Measurements from ENCODE around the gene RAD51B.

The RAD51B gene

DNA sequence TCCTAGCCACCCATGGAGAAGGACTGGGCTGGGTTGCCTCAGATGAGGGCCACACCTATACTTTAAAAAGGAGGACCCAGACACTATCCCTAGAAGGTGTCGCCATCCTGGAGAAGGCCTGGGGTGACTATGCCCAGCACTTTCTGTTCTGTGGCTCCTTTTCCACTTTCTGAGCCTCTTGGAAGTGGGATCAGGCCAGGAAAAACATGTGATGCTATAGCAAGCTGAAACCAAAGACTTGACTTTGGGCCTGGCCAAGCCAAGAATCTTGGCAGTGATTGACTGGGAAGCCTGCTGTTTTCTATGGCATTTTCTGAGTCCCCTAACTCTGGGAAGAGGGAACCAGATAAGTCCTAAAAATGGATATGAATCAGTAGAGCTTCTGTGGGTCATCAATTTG is 641.0 kb downstream of the RAD51B start (continued):
- TF ChIP-seq ZNF18 (tag by site-specific recombination; IDR thresholded peaks at IDR 0.05) (no peak), INSM2 (tag by site-specific recombination; IDR thresholded peaks at IDR 0.05) (no peak), ZFP3 (tag by site-specific recombination; IDR thresholded peaks at IDR 0.05; ENCODE audit: low read depth) (no peak), ZNF600 (tag by site-specific recombination; IDR thresholded peaks at IDR 0.05) (no peak), ZNF211 (tag by site-specific recombination; IDR thresholded peaks at IDR 0.05; ENCODE audit: low read depth) (no peak), ZNF501 (tag by site-specific recombination; IDR thresholded peaks at IDR 0.05) (no peak)

DNA sequence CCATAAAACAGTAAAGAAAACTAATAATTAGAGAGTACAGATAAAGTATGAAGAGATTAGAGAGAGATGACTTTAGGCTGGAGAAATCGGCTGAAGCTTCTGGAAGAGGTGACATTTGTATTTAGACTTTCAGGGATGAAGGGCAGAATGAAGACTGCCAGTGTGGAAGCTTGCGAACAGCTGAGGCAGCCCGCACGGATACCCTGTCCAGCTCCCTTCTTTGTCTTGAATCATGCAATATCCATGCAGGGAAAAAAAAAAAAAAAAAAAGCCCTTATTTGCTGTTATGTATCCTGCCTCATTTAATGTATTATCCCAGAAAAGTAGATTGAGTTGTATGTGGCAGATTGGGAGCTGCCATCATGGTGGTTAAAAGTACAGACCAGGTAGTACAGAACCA is 641.5 kb downstream of the RAD51B start:
- TF ChIP-seq ZBTB44 (tag by site-specific recombination; IDR thresholded peaks at IDR 0.05) (no peak), ZNF747 (tag by site-specific recombination; IDR thresholded peaks at IDR 0.05) (no peak), ZNF548 (tag by site-specific recombination; IDR thresholded peaks at IDR 0.05) (no peak), ZNF645 (tag by site-specific recombination; IDR thresholded peaks at IDR 0.05) (no peak), ZNF292 (tag by site-specific recombination; IDR thresholded peaks at IDR 0.05; ENCODE audit: borderline replicate concordance, low read depth) (no peak)
- ChIA-PET CTCF (interaction anchor here (0.6 to 0.9 kb wide), 2 partner anchors 509 to 527 kb away, joined by 3 read pairs; no protein-coding TSS in a partner anchor), POLR2A (no interaction called here)
- no peak overlapping the region for H3K4me3 ChIP-seq (ENCODE audit: low read depth, low read length)
- H3K9me3 ChIP-seq (ENCODE audit: control insufficient read depth, insufficient read depth, low read depth, low read length): no peaks in the 10 kb centered on the region
- H3K4me1 ChIP-seq (ENCODE audit: control insufficient read depth, insufficient read depth, low read length): peaks cover 6% of the 10 kb centered on the region
- no peak overlapping the region for H3K27ac ChIP-seq (ENCODE audit: extremely low read depth, low read depth, low read length)
- no peaks in the 10 kb centered on the region for H3K36me3 ChIP-seq (ENCODE audit: control insufficient read depth in 2 of 2, insufficient read depth in 1 of 2, low read length in 2 of 2)

DNA sequence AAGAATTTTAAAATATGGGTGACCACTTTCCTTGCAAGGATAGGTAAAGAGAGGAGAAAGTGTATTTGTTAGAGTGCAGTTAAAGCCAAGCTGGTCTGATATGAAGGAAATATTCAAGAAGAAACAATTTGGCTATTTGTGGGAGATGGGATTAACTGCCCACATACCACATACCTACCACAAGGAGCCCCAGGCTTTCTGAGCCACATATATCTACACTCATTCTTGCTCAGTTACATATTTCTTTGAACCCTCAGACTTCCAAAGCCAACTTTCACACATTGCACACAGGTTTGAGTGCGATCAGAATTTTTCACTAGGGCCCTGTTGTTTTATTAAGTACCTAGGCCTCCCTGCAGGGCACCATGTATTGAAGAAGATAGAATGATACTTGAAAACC is 643.1 kb downstream of the RAD51B start:
- peaks cover 6% of the 10 kb centered on the region for H3K4me1 ChIP-seq (ENCODE audit: control insufficient read depth, insufficient read depth, low read length)
- H3K27ac ChIP-seq (ENCODE audit: extremely low read depth, low read depth, low read length): no peak overlapping the region
- H3K36me3 ChIP-seq (ENCODE audit: control insufficient read depth in 2 of 2, insufficient read depth in 1 of 2, low read length in 2 of 2): no peaks in the 10 kb centered on the region
- H3K9me3 ChIP-seq (ENCODE audit: control insufficient read depth, insufficient read depth, low read depth, low read length): no peaks in the 10 kb centered on the region
- ChIA-PET CTCF (interaction anchor here (0.6 kb wide), 1 partner anchor 92 kb away, joined by 4 read pairs; no protein-coding TSS in a partner anchor), POLR2A (no interaction called here)
- no peak overlapping the region for H3K4me3 ChIP-seq (ENCODE audit: low read depth, low read length)
- TF ChIP-seq, protein P1, sequence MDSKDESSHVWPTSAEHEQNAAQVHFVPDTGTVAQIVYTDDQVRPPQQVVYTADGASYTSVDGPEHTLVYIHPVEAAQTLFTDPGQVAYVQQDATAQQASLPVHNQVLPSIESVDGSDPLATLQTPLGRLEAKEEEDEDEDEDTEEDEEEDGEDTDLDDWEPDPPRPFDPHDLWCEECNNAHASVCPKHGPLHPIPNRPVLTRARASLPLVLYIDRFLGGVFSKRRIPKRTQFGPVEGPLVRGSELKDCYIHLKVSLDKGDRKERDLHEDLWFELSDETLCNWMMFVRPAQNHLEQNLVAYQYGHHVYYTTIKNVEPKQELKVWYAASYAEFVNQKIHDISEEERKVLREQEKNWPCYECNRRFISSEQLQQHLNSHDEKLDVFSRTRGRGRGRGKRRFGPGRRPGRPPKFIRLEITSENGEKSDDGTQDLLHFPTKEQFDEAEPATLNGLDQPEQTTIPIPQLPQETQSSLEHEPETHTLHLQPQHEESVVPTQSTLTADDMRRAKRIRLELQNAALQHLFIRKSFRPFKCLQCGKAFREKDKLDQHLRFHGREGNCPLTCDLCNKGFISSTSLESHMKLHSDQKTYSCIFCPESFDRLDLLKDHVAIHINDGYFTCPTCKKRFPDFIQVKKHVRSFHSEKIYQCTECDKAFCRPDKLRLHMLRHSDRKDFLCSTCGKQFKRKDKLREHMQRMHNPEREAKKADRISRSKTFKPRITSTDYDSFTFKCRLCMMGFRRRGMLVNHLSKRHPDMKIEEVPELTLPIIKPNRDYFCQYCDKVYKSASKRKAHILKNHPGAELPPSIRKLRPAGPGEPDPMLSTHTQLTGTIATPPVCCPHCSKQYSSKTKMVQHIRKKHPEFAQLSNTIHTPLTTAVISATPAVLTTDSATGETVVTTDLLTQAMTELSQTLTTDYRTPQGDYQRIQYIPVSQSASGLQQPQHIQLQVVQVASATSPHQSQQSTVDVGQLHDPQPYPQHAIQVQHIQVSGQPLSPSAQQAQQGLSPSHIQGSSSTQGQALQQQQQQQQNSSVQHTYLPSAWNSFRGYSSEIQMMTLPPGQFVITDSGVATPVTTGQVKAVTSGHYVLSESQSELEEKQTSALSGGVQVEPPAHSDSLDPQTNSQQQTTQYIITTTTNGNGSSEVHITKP (tag by site-specific recombination; IDR thresholded peaks at IDR 0.05): no peak
- TF ChIP-seq ZNF426 (tag by site-specific recombination; IDR thresholded peaks at IDR 0.05) (no peak), ZNF600 (tag by site-specific recombination; IDR thresholded peaks at IDR 0.05) (no peak), ZNF580 (tag by site-specific recombination; IDR thresholded peaks at IDR 0.05) (no peak), ZNF585B (tag by site-specific recombination; IDR thresholded peaks at IDR 0.05) (no peak), IKZF3 (tag by site-specific recombination; IDR thresholded peaks at IDR 0.05) (no peak), INSM2 (tag by site-specific recombination; IDR thresholded peaks at IDR 0.05) (no peak), SALL2 (tag by site-specific recombination; IDR thresholded peaks at IDR 0.05; ENCODE audit: borderline replicate concordance) (no peak), KLF1 (tag by site-specific recombination; IDR thresholded peaks at IDR 0.05) (no peak), ZNF140 (tag by site-specific recombination; IDR thresholded peaks at IDR 0.05) (no peak)
- TF ChIP-seq, protein P2, sequence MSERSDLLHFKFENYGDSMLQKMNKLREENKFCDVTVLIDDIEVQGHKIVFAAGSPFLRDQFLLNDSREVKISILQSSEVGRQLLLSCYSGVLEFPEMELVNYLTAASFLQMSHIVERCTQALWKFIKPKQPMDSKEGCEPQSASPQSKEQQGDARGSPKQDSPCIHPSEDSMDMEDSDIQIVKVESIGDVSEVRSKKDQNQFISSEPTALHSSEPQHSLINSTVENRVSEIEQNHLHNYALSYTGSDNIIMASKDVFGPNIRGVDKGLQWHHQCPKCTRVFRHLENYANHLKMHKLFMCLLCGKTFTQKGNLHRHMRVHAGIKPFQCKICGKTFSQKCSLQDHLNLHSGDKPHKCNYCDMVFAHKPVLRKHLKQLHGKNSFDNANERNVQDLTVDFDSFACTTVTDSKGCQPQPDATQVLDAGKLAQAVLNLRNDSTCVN (tag by site-specific recombination; optimal IDR thresholded peaks at IDR 0.05): no peak

Data from HEK293 (cell line).